Activated naive CD4-positive, alpha-beta T cell (primary cell): Measurements from ENCODE around the gene CRIM1.
"Not testable (repeated sequence)": the region's sequence is repeated elsewhere in the genome, so short reads cannot be mapped to it uniquely, and the experiment has no call there.

Experiments
- DNase-seq, 4 experiments: peaks; one replicate each; lab custom pipeline; 2025; lab: John Stamatoyannopoulos, UW

Gene CRIM1, protein sequence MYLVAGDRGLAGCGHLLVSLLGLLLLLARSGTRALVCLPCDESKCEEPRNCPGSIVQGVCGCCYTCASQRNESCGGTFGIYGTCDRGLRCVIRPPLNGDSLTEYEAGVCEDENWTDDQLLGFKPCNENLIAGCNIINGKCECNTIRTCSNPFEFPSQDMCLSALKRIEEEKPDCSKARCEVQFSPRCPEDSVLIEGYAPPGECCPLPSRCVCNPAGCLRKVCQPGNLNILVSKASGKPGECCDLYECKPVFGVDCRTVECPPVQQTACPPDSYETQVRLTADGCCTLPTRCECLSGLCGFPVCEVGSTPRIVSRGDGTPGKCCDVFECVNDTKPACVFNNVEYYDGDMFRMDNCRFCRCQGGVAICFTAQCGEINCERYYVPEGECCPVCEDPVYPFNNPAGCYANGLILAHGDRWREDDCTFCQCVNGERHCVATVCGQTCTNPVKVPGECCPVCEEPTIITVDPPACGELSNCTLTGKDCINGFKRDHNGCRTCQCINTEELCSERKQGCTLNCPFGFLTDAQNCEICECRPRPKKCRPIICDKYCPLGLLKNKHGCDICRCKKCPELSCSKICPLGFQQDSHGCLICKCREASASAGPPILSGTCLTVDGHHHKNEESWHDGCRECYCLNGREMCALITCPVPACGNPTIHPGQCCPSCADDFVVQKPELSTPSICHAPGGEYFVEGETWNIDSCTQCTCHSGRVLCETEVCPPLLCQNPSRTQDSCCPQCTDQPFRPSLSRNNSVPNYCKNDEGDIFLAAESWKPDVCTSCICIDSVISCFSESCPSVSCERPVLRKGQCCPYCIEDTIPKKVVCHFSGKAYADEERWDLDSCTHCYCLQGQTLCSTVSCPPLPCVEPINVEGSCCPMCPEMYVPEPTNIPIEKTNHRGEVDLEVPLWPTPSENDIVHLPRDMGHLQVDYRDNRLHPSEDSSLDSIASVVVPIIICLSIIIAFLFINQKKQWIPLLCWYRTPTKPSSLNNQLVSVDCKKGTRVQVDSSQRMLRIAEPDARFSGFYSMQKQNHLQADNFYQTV

DNA sequence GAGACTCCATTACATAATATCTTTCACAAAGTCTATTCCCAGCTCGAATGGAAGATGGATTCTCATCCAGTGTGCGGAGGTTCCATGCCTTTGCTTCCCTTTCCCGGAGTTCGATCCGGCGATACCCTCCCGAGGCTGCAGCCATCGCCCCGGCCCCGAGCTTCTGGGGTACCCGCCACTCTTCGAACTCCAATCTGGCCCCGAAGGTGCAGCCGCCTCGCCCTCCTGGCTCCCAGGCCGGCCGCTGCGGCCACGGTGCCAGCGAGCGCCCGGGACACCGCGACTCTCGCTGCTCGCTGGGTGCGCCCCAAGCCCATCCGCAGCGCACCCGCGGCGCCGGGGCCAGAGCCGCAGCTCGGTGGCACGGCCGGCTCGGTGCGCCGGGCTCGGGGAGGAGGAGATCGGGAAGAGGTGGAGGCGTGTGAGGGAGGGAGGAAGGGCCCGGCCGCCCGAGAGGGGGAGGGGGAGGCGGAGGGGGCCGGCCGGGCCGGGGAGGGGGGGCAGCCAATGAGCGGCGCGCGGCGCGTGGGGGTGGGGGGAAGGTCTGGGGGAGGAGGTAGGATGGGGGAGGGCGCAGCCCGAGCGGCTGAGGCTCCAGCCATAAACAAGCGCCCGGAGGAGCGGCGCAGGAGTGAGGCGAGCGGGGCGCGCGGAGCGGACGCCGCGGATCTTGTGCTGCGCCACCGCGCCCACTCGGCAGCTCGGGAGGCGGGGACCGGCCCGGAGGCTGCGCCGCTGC is at the start of gene CRIM1:
CRIM1 (plus strand) TSS at position 628 of the 739 bp plus-strand sequence. CDS start 515 bp downstream, outside the sequence.
- peak in 2 of 4 experiments; percentile 13 to 28 for DNase-seq

DNA sequence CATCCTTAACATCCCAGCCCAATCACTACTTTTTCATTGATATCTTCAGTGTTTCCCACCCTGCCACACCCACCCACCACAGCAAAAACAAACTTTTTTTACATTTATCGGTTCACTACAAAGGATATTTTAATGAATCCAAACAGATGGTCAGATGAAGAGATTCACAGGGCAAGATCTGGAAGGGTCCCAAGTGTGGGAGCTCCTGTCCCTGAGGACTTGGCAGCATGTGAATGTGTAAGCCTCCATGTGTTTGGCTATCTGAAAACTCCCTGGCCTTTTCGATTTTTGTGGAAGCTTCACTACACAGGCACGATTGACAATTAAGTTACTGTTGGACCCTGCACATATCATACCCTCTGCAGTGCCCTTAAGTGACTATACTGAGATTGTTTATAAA is 48.1 kb upstream of the CRIM1 start:
- no peak for DNase-seq

DNA sequence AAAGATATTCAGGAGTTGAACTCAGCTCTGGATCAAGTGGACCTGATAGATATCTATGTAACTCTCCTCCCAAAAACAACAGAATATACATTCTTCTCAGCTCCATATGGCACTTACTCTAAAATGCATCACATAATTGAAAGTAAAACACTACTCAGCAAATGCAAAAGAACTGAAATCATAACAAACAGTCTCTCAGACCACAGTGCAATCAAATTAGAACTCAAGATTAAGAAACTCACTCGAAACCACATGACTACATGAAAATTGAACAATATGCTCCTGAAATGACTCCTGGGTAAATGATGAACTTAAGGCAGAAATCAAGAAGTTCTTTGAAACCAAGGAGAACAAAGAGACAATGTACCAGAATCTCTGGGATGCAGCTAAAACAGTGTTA is 45.1 kb upstream of the CRIM1 start:
- DNase-seq: not testable (repeated sequence)

DNA sequence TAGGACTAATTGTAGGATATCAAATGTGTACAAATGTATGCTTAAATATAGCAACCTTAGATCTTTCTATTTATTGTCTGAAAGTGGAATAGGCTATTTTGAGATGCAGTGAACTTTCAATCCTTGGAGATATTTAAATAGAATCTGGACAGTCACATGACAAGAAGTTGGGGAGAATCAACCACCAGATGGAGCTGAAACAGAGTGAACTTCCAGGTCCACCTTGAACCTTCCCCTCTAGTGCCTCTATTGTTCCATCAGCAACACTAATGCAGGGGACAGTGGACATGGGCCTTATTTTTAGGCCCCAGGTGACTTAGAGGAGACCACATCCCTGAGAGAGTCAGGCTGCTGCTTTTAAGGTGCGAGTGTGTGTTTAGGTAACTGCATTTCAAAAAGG is 37.0 kb upstream of the CRIM1 start:
- no peak for DNase-seq

DNA sequence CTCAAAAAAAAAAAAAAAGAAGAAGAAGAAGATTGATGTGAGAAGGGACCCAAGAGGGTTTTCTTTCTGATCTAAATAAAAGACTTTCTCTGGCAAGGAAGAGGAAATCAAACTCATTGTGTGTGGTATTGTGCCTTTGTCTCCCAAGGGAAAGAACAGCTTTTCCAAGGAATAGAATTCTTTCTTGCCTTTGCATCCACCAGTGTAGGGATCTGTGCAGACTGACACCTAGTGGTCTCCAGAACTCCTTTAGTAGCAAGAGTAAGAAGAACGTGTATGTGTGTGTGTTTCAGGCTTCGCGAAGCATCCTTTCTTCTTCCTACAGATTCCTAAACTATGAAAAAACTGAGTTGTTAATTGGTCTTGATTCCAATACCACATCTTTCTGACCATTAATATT is 33.5 kb upstream of the CRIM1 start:
- no peak for DNase-seq

DNA sequence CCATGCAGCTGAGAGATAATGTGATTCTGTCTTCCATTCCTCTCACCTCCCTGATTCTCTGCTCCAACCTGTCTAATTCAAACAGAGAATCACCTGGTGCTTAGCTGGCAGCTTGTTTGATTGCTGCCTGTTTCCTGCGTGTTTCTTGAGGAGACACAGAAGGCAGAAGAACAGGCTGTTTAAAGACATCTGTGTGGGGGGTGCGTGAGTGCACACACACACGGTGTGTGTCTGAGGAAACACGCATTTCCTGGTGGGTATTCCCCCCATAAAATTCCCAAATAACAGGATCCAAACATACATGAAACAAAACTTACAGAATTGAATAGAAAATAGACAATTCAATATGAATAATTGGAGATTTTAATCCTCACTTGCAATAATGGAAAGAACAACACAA is 29.3 kb upstream of the CRIM1 start:
- DNase-seq: no peak

DNA sequence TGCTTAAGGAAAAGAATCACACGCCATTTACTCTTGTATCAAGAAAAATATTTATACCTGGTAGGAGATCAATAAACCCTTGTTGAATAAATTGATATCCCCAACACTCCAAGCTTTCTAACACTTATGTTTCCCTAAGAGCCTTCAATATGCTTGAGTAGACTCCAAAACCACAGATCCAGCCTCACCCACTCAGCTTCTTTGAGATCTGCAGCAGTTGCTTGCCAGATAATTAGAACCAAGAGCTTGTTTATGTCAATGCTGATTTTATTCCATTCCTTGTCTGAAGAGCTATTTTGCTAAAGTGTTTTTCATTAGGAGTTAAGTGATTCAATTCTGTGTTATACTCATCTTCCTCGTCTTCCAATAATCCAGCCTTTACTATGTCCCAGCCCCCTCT is 26.3 kb upstream of the CRIM1 start:
- DNase-seq: no peak

DNA sequence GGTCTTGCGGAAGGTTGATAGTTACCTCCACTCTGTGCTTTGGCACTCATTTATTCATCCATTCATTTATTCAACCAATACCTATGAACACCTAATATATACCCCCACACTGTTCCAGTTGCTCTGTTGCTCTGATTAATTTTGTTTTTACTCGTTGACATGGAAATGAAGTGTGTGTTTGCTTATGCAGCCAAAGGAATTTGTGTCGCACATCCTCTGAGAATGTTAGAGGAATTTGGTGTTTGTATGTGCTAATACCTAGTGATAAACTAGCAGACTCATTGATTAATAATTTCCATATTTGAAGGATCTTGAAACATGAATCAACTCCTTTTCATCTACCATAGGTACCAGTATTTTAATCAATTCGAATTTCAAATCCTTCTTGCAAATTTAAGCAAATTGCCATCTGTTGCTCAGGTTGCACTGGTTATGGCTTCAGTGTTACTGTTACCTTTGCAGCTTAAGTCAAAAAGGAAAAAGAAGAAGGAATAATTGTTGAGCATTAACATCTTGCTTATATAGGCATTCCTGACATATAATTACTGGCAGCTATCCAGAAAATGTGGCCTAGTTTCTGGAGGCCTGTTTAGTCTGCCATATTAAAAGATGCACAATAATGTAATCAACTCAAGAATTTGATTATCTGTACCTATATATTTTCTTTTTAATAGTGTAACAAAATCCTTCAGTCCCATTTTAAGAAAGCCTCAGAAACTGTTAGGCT is 25.7 kb upstream of the CRIM1 start:
- DNase-seq: no peak

DNA sequence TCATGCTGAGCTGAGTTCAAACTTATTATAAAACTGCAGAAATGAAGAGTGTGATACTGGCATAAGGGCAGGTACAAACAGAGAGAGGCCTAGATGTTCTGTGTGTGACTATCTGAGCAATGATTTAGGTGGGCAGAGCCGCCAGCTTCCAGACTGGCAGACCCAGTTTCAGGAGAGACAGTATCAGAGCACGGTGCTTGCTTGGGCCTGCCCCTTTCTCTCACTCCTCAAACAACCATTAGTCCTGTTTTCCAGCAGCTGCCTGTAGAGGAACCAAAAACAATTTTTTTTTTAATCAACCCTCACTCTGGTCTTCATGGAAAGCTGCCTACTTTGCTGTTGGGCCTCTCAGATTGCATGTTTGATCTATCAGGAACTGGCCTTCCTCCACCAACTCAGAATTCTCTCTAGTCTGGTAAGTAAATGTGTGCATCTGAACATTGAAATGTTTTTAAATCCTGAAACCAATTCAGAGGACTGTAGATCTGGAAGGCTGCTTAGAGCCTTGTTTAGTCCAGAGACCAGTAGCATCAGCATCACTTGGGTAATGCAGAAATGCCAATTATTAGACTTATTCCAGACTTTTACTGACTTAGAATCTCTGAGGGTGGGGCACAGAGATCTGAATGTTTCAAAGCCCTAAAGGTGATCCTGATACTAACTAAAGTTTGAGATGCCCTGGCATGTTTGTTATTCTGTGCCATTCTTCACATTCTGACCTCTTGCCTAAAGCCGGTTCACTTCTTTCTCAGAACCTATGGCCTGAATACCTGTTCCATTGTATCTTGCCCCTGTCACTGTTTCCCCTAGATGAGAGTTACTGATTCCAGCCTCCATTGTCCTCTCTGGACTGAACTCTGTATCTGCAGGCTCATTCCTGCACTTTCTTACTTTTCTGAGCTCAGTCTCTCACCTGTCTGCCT is 24.8 kb upstream of the CRIM1 start:
- DNase-seq: no peak

DNA sequence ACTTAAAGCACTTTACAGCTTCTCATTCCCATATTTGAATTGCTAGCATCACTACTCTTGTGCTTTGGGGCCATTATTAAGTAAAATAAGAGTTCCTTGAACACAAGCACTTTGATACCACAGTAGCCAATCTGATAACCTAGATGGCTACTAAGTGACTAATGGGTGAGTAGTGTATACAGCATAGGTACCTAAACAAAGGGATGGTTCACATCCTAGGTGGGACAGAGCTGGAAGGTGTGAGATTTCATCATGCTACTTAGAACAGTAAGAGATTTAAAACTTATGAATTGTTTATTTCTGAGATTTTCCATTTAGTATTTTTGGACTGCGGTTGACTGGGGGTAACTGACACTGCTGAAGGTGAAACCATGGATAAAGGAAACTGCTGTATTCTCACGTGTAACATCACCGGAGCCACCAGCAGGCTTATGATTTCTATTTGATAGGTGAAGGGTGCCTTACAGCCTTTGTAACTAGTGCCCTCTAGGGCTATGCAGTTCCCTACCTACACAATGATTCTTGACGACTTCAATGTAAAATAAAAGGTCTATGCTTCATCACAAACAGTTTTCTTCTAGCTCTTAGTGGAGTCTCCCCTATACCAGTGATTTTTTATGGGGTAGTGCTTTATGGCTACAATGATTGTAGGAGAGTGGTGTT is 22.1 kb upstream of the CRIM1 start:
- DNase-seq: no peak

DNA sequence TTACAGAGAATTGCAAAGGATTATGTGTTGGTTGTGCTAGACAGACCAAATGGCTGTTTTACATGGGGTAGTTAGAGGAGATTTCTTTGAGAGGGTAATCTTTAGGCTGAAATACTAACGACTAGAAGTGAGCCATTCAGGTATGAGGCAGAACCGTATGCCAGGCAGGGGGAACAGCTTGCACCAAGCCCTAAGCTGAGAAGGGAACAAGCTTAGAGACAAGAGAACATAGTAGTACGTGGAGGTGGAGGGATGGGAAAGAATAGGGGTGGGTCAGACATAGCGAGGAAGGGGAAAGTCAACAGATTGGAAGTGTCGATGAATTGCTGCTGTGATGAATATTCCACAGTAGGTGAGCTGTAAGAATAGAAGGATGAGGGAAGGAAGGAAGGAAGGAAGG is 20.0 kb upstream of the CRIM1 start:
- no peak for DNase-seq

DNA sequence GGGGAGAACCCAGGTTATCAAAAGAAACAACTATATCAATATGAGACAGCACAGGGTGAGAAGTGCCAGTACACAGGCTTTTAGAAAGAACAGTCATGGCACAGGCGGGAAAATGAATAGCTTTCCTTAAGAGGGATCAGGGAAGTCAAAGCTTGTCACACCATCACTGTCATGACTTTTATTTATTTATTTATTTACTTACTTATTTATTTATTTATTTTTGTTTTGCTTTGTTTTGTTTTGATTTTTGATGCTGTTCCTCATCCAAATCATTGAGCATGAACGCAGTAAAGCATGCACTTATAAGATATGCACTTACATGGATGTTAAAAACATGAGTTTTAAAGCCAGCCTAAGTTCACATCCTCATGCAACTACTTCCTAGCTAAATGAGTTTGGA is 19.3 kb upstream of the CRIM1 start:
- no peak for DNase-seq

DNA sequence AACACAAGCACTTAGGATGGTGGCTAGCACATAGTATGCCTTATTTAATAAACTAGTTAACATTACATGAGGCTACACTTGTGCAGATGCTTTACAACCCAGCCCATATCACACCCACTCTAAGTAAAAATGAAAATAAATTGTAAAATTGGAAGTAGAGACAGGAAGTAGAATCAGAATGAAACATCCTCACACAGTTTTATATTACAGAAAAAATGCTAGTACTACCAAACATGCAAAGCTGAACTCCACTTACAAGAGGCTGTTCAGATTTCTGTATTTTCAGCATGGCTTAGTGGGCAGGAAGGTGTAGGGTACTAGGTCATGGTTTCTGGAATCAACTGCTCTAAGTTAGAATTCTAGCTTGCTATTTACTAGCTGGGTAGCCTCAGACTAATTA is 18.2 kb upstream of the CRIM1 start:
- DNase-seq: no peak

DNA sequence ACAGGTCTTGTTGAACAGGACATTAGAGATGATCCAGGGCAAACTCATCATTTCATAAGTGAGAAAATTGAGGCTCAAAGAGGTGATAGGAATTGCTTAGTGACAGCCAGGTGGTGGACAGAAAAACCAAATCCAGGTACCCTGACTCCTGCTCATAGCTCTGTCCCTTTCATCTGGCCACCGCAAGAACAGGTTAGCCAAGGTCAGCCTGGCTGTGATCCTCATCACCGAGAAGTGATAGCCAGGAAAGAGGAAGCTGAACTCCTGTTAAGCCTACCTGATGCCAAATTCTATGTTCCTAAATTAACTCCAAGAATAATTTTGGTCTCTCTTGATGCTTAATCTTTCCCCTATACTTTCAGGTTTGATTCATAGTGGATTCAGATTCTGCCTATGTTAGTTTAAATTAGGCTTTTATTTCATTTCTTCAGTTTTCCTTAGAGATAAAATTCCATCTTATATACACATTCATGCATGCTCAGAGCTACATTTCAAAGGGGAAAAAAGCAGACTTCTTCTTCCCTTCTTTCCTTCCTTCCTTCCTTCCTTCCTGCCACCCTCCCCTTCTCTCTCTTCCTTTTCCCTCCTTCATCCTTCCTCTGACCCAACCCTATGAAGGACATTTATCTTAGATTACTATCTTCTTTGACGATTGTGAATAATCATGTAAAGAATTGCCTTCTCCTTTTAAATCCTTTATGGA is 17.3 kb upstream of the CRIM1 start:
- no peak for DNase-seq

DNA sequence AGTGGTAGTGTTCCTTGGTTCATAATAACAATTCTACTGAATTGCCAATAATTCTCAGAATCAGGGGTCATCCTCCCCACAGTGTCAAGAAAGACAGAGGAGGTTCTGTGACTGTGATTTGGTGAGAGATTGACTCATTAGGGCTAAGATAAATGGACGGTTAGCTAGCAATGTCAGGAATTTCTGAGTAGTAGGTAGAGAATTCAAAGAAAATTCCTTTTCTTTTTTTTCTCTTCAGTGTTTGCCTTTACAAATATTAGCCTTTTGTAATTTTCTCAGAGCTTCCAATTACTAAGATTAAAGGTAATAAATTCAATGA is 16.8 kb upstream of the CRIM1 start:
- DNase-seq: no peak

DNA sequence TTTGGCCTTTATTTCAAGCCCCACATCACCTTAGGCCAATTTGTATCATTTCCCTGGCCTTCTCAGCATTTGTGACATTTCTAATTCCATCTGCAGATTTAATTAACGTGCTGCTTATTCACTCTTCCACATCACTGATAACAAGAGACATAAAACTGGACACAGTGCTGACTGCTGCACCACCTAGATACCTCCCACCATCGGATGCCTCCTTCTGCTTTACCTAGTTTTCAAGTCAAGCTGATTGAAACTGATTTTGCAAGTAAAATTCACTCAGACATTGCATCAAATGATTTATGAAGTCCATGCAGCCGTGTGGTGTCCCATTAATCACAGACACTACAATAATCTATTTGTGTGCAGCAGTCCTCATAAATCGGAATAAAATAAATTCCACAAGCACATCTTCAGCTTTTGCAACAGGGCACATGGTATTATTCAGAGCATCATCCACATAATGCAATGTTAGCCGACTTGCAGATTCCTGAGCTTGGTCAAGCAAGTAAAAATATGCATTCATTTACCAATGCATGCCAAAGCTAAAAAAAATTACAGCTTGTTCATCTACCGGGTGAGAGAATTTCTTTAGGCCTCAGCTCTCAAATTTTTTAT is 15.9 kb upstream of the CRIM1 start:
- DNase-seq: no peak

DNA sequence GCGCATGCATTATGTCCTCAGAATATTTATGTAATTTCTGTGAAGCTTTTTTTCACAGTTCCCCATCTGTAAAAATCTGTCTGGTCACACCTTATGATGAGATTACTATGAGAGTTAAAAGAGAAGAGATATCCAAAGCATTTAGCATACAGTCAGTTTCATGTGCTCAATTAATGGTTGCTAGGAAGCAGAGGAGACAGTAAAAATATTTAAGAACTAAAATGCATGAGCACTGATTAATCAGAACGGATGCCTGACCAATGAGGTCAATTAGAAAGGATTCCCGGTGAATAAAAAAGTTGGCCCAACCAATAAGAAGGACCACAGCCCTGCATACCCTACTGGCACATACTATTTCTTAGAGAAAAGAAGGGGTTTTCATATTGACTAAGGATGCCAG is 12.0 kb upstream of the CRIM1 start:
- no peak for DNase-seq

DNA sequence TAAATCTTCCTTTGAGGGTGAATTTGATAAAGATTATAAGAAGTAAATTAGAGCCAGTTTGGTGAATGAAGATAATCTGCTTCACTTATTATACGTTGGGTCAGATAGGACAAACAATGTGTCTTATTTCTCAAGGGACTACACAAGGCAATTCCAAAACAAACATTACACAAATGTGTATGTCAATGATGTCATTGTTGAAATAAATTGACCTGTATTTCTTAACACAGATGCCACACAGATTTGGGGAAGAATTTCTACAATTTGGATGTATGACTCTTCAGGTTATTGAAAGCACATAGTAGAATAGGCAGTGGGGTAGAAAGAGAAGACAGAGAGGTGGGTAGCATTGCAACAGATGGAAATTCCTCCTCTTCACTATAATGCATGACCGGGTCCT is 6.9 kb upstream of the CRIM1 start:
- no peak for DNase-seq

DNA sequence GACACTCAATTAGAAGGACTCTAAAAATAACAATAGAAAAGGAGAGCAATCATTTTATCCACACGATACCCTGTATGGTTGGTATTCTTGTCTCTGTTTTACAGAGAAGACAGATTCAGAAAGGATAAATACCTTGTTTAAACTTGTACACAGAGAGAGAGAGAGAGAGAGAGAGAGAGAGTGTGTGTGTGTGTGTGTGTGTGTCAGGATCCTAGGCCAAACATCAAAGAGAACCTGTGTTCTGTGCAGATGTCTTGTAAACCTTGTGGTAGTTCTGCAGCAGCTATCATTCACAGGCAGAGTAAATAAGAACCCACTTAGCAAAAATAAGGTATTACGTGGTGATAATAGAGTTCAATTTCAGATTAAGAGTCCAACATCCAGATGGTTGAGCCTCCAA is 4.3 kb upstream of the CRIM1 start:
- DNase-seq: no peak
